ENCODE measurements around the gene C4orf54. TPM values are rescaled to one million over a fixed set of nuclear protein-coding genes. Genes with fewer than 3 reads are reported as not detected.

C4orf54 gene
- total and polyA plus RNA-seq, 10 donors = 0.02 to 0.58 (median 0.22) TPM

- intact Hi-C loops (cut with DNase I; ENCODE audit: low total_unique reads) = no loop called here
- H3K4me3 ChIP-seq = no peak overlapping the region
- no peak overlapping the region for H3K27ac ChIP-seq
- no peaks in the 10 kb centered on the region for H3K27me3 ChIP-seq (replicated peaks in 1 of 7)
- no peaks in the 10 kb centered on the region for H3K36me3 ChIP-seq
- no peak for TF ChIP-seq CTCF (IDR thresholded peaks at IDR 0.05 in 8 of 11, conservative IDR thresholded peaks at IDR 0.05 in 3 of 11)
- TF ChIP-seq POLR2AphosphoS5 (IDR thresholded peaks at IDR 0.05) = no peak
- no peak for TF ChIP-seq POLR2A (IDR thresholded peaks at IDR 0.05)
- H3K9me3 ChIP-seq = no peaks in the 10 kb centered on the region
- H3K4me1 ChIP-seq = no peaks in the 10 kb centered on the region
- no peak for DNase-seq
These were observed 27.6 kb downstream of the C4orf54 start for GRCh38 chr4:99629962-99630554.

GRCh38 chr4:99628040-99628439 is 29.6 kb downstream of the C4orf54 start:
- H3K9me3 ChIP-seq = no peaks in the 10 kb centered on the region
- TF ChIP-seq POLR2A (IDR thresholded peaks at IDR 0.05) (no peak), CTCF (IDR thresholded peaks at IDR 0.05 in 8 of 11, conservative IDR thresholded peaks at IDR 0.05 in 3 of 11) (no peak), POLR2AphosphoS5 (IDR thresholded peaks at IDR 0.05) (no peak)
- intact Hi-C loops (cut with DNase I; ENCODE audit: low total_unique reads) = no loop called here
- no peak for DNase-seq
- no peak overlapping the region for H3K27ac ChIP-seq
- H3K36me3 ChIP-seq = no peaks in the 10 kb centered on the region
- H3K4me3 ChIP-seq = no peak overlapping the region
- H3K27me3 ChIP-seq (replicated peaks in 1 of 7) = no peaks in the 10 kb centered on the region
- 74 to 93% (median 84%) methylated on average over 1 of the region's 1 CpG for WGBS, 5 donors
- H3K4me1 ChIP-seq = no peaks in the 10 kb centered on the region

GRCh38 chr4:99625369-99625768 is 32.3 kb downstream of the C4orf54 start:
- 81 to 91% (median 84%) methylated on average over 5 of the region's 5 CpGs for WGBS, 5 donors
- no peak for TF ChIP-seq POLR2A (IDR thresholded peaks at IDR 0.05)
- TF ChIP-seq CTCF (IDR thresholded peaks at IDR 0.05 in 8 of 11, conservative IDR thresholded peaks at IDR 0.05 in 3 of 11) = no peak
- no peak for TF ChIP-seq POLR2AphosphoS5 (IDR thresholded peaks at IDR 0.05)
- no peak for DNase-seq

GRCh38 chr4:99624141-99624719 is 33.4 kb downstream of the C4orf54 start:
- DNase-seq = no peak
- 72 to 78% (median 76%) methylated on average over 4 of the region's 4 CpGs for WGBS, 5 donors

More at GRCh38 chr4:99625369-99625768, 32.3 kb downstream of the C4orf54 start:
- H3K27ac ChIP-seq = no peak overlapping the region
- no peaks in the 10 kb centered on the region for H3K36me3 ChIP-seq
- no peaks in the 10 kb centered on the region for H3K4me1 ChIP-seq
- intact Hi-C loops (cut with DNase I; ENCODE audit: low total_unique reads) = no loop called here
- H3K4me3 ChIP-seq = no peak overlapping the region
- no peaks in the 10 kb centered on the region for H3K27me3 ChIP-seq (replicated peaks in 1 of 7)
- no peaks in the 10 kb centered on the region for H3K9me3 ChIP-seq

More at GRCh38 chr4:99624141-99624719, 33.4 kb downstream of the C4orf54 start:
- Histone ChIP-seq H3K4me1 (no peaks in the 10 kb centered on the region), H3K9me3 (no peaks in the 10 kb centered on the region), H3K27me3 (replicated peaks in 1 of 7) (no peaks in the 10 kb centered on the region), H3K4me3 (no peak overlapping the region), H3K27ac (no peak overlapping the region), H3K36me3 (no peaks in the 10 kb centered on the region)
- no peak for TF ChIP-seq POLR2A (IDR thresholded peaks at IDR 0.05)
- no peak for TF ChIP-seq POLR2AphosphoS5 (IDR thresholded peaks at IDR 0.05)
- no peak for TF ChIP-seq CTCF (IDR thresholded peaks at IDR 0.05 in 8 of 11, conservative IDR thresholded peaks at IDR 0.05 in 3 of 11)
- intact Hi-C loops (cut with DNase I; ENCODE audit: low total_unique reads) = no loop called here
